GM10266 (cell line): ENCODE measurements around the gene DUS1L.

Experiments used
- DNase-seq: peaks from one replicate; pipeline ENCODE4 v3.0.0; 2012; ENCODE audit errors: extremely low spot score
- CTCF ChIP-seq: IDR thresholded peaks from 2 replicates; pipeline ENCODE4 v1.5.1; 2012; ENCODE audit warnings: mild to moderate bottlenecking, low read depth; ENCODE audit not compliant: control insufficient read depth, insufficient read depth; ENCODE audit errors: missing control alignments

DUS1L gene

GRCh38 chr17:82085931-82086764 lies 20.5 kb upstream of the DUS1L start:
- TF ChIP-seq CTCF, result no peak

GRCh38 chr17:82085031-82085861 lies 19.6 kb upstream of the DUS1L start:
- no peak for TF ChIP-seq CTCF
- DNase-seq, result no peak

More at GRCh38 chr17:82085931-82086764, 20.5 kb upstream of the DUS1L start:
- no peak for DNase-seq

- TF ChIP-seq CTCF, result no peak
- DNase-seq, result no peak
Observed at GRCh38 chr17:82084373-82085030, 18.9 kb upstream of the DUS1L start.

- DNase-seq, result no peak
- TF ChIP-seq CTCF, result no peak
Observed at GRCh38 chr17:82083533-82084359, 18.1 kb upstream of the DUS1L start.

- no peak for DNase-seq
- no peak for TF ChIP-seq CTCF
Observed at GRCh38 chr17:82083009-82083408, 17.4 kb upstream of the DUS1L start.

- no peak for TF ChIP-seq CTCF
Observed at GRCh38 chr17:82082456-82082855, 16.9 kb upstream of the DUS1L start.

More at GRCh38 chr17:82082456-82082855, 16.9 kb upstream of the DUS1L start:
- DNase-seq, result no peak
